GM12878 (cell line): Measurements from ENCODE around the gene ADGRG7. TPM values are rescaled to one million over a fixed set of nuclear protein-coding genes. Genes with fewer than 3 reads are reported as not detected.

ENCODE experiments used
- ATAC-seq: fragments of 200-7000 bp; cut with Tn5 transposase; 3 replicates; pipeline ENCODE4 v1.9.1; 2020; ENCODE audit warnings: mild to moderate bottlenecking, moderate library complexity
- BruUV-seq: library from RNA; stranded (reverse); fragments of 400-500 nt; replicated peaks from 2 replicates; lab custom pipeline; 2021; lab: Mats Ljungman, UMichigan
- CTCF ChIA-PET: fragments of 300-600 bp; sonication (Branson Sonifier 250); formaldehyde crosslinking; extraction: SDS; loops from one replicate; lab custom pipeline; 2021; ENCODE audit warnings: inconsistent platforms; lab: Yijun Ruan, JAX
- POLR2A ChIA-PET: fragments of 350-600 bp; formaldehyde crosslinking; extraction: SDS; loops from one replicate; lab custom pipeline; 2021; ENCODE audit warnings: inconsistent platforms; lab: Charles Lee
- RAD21 ChIA-PET: fragments of 300-600 bp; sonication (Branson Sonifier 250); formaldehyde crosslinking; loops from one replicate; lab custom pipeline; 2023; ENCODE audit warnings: antibody characterized with exemption; ENCODE audit not compliant: unreplicated experiment; lab: Charles Lee
- SMC1A ChIA-PET: fragments of 300-600 bp; sonication (Branson Sonifier 250); formaldehyde crosslinking; loops from one replicate; lab custom pipeline; 2023; ENCODE audit not compliant: unreplicated experiment, uncharacterized antibody; lab: Charles Lee
- DNase-seq: peaks from one replicate; pipeline ENCODE4 v3.0.0-alpha.2; 2011; ENCODE audit warnings: low read depth, low spot score
- FAIRE-seq: peaks from 3 replicates; lab custom pipeline; 2011; peaks lifted over from hg19 to GRCh38; lab: Jason Lieb, UNC
- H2AFZ ChIP-seq: 2 replicates; pipeline ENCODE4 v1.6.0; 2011; ENCODE audit warnings: low read depth, low read length, control low read depth; ENCODE audit not compliant: control insufficient read depth
- H3K27ac ChIP-seq: 2 replicates; pipeline ENCODE4 v1.5.1; 2011; ENCODE audit warnings: control low read depth; ENCODE audit not compliant: control insufficient read depth, insufficient read depth
- H3K27me3 ChIP-seq, 2 experiments: replicated peaks in 1 of 2; 2 replicates each; pipeline versions ENCODE4 v1.6.0 to v1.6.1; 2011; ENCODE audit warnings: low read length in 1 of 2; ENCODE audit not compliant: control insufficient read depth in 2 of 2, insufficient read depth in 2 of 2
- H3K36me3 ChIP-seq, 2 experiments: 2 replicates each; pipeline ENCODE4 v1.5.1; 2011; ENCODE audit warnings: low read length in 1 of 2; ENCODE audit not compliant: control insufficient read depth in 2 of 2, insufficient read depth in 2 of 2
- H3K4me1 ChIP-seq: 2 replicates; pipeline ENCODE4 v1.6.1; 2011; ENCODE audit warnings: mild to moderate bottlenecking, low read length, moderate library complexity, mixed read lengths; ENCODE audit not compliant: control insufficient read depth, insufficient read depth
- H3K4me2 ChIP-seq: 2 replicates; pipeline ENCODE4 v1.6.0; 2011; ENCODE audit warnings: control low read depth; ENCODE audit not compliant: control insufficient read depth, insufficient read depth
- H3K4me3 ChIP-seq: fragments of 200-600 bp; sonication (generic); 2 replicates; pipeline ENCODE4 v1.5.1; 2016
- H3K79me2 ChIP-seq: 2 replicates; pipeline ENCODE4 v1.6.0; 2011; ENCODE audit warnings: low read length; ENCODE audit not compliant: control insufficient read depth, insufficient read depth
- H3K9ac ChIP-seq: 2 replicates; pipeline ENCODE4 v1.8.0; 2011; ENCODE audit warnings: low read length, control low read depth, mixed read lengths; ENCODE audit not compliant: control insufficient read depth, insufficient read depth
- H3K9me3 ChIP-seq: replicated peaks from 3 replicates; pipeline ENCODE4 v1.5.1; 2011; ENCODE audit warnings: mild to moderate bottlenecking, low read length; ENCODE audit not compliant: control insufficient read depth, insufficient read depth
- H4K20me1 ChIP-seq: 2 replicates; pipeline ENCODE4 v1.6.0; 2011; ENCODE audit not compliant: control insufficient read depth, insufficient read depth
- BHLHE40 ChIP-seq, 2 experiments: fragments of 450-650 bp in 1 of 2; IDR thresholded peaks; 2 replicates each; pipeline ENCODE4 v1.6.1; 2011 to 2017; ENCODE audit warnings: low read depth in 2 of 2, borderline replicate concordance in 1 of 2, improper control_type of control experiment in 1 of 2, low read length in 1 of 2, mild to moderate bottlenecking in 1 of 2
- CEBPB ChIP-seq, 2 experiments: fragments of 150-350 bp in 1 of 2; IDR thresholded peaks; 2 replicates each; pipeline ENCODE4 v1.6.1; 2012 to 2014; ENCODE audit warnings: low read depth in 2 of 2, low read length in 2 of 2, borderline replicate concordance in 1 of 2, inconsistent platforms in 1 of 2
- CHD2 ChIP-seq: IDR thresholded peaks from 2 replicates; pipeline ENCODE4 v1.6.1; 2011; ENCODE audit warnings: low read depth, low read length, improper control_type of control experiment, borderline replicate concordance
- MYC ChIP-seq: IDR thresholded peaks from 2 replicates; pipeline ENCODE4 v1.6.1; 2011; ENCODE audit warnings: mild to moderate bottlenecking, low read length, moderate library complexity, inconsistent platforms; ENCODE audit not compliant: insufficient read depth, insufficient replicate concordance, insufficient read length, severe bottlenecking
- RFX5 ChIP-seq: IDR thresholded peaks from 2 replicates; pipeline ENCODE4 v1.6.1; 2011; ENCODE audit warnings: low read depth, low read length, improper control_type of control experiment
- RUNX3 ChIP-seq: IDR thresholded peaks from 2 replicates; pipeline ENCODE4 v1.6.1; 2012; ENCODE audit warnings: low read length, inconsistent platforms
- SIN3A ChIP-seq: IDR thresholded peaks from 2 replicates; pipeline ENCODE4 v1.6.1; 2012; ENCODE audit warnings: low read depth, low read length, improper control_type of control experiment
- YY1 ChIP-seq: IDR thresholded peaks from 2 replicates; pipeline ENCODE4 v1.6.1; 2011; ENCODE audit warnings: low read depth, mild to moderate bottlenecking, low read length
- WGBS: methylation state at CpG from one replicate; pipeline ENCODE4 v1.1.6; 2016; ENCODE audit warnings: low lambda C conversion rate; ENCODE audit not compliant: insufficient replicate concordance, insufficient coverage; ENCODE audit errors: missing lambda C conversion rate; 5-methylcytosine and 5-hydroxymethylcytosine counted together
- in situ Hi-C: fragments of 300-500 bp; cut with MboI; formaldehyde crosslinking; loops from 9 replicates; pipeline ENCODE4 v1.14.3; 2018; ENCODE audit warnings: mixed read lengths
- intact Hi-C: fragments of 100-400 bp; cut with micrococcal nuclease; formaldehyde crosslinking; loops from one replicate; pipeline ENCODE4 v1.14.2; 2022; ENCODE audit not compliant: unreplicated experiment
- polyA plus RNA-seq, 11 experiments: library from polyadenylated mRNA; depleted of rRNA in 4 of 11; unstranded in 6 of 11; stranded (reverse) in 5 of 11; fragments of >200 nt; fragmentation: Nextera tagmentation in 4 of 11; fragmentation: Illumina TruSeq in 1 of 11; extraction: Ambion mirVana in 4 of 11; extraction: Trizol in 1 of 11; gene quantifications; 1 replicate in 1 of 11; 2 replicates in 10 of 11; pipeline versions ENCODE4 v1.2.1 to v1.2.3, GENCODE V29; 2011 to 2016; ENCODE audit warnings: inconsistent platforms in 2 of 11, missing spikeins in 2 of 11, low read depth in 1 of 11
- total RNA-seq, 4 experiments: library from RNA; depleted of rRNA in 3 of 4; stranded (reverse); fragments of >200 nt in 3 of 4; fragmentation: Illumina TruSeq in 1 of 4; extraction: Trizol in 1 of 4; gene quantifications; 2 replicates each; pipeline versions ENCODE4 v1.2.1 to v1.2.3, GENCODE V29; 2013 to 2021
- TF ChIP-seq, protein P1 (sequence below): IDR thresholded peaks from 2 replicates; pipeline ENCODE4 v1.6.1; 2012; ENCODE audit warnings: low read depth, low read length, improper control_type of control experiment
- TF ChIP-seq, protein P2 (sequence below): IDR thresholded peaks from 2 replicates; pipeline ENCODE4 v1.6.1; 2011; ENCODE audit warnings: low read depth, low read length, improper control_type of control experiment, borderline replicate concordance
- TF ChIP-seq, protein P3 (sequence below): fragments of 450-650 bp; IDR thresholded peaks from 2 replicates; pipeline ENCODE4 v1.6.1; 2017; ENCODE audit warnings: mild to moderate bottlenecking, moderate library complexity
- TF ChIP-seq, protein P4 (sequence below): fragments of 450-650 bp; IDR thresholded peaks from 2 replicates; pipeline ENCODE4 v1.6.1; 2017; ENCODE audit warnings: mild to moderate bottlenecking, moderate library complexity

ADGRG7 gene
- total and polyA plus RNA-seq, 10 of the 15 experiments (the other 5 are each of a cell fraction or from before 2014, with no cell fraction given): 0.02 to 0.21 (median 0.14) TPM; not detected in 7

DNA sequence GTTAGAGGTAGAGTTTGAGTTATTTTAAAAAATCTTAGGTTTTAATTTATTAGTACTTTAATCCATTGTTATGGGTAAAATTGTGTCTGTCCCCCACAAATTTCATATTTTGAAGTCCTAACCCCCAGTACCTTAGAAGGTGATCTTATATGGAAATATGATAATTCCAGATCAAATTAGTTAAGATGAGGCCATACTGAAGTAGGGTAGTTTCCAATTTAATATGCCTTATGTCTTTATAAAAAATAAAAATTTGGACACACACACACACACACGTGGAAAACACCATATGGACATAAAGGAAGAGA lies 18.6 kb upstream of the ADGRG7 start:
- WGBS: 6% methylated on average over 1 of the region's 1 CpG
- RAD21 ChIA-PET: interaction anchor here (0.8 to 9.5 kb wide), 9 partner anchors 10 to 748 kb away, joined by 3 to 231 read pairs (median 7); no protein-coding TSS in a partner anchor
- SMC1A ChIA-PET: interaction anchor here (0.6 to 7.1 kb wide), 14 partner anchors 10 to 274 kb away, joined by 3 to 279 read pairs (median 6); no protein-coding TSS in a partner anchor
- no peak for FAIRE-seq
- no peaks in the 10 kb centered on the region for H3K27me3 ChIP-seq
- no peaks in the 10 kb centered on the region for H3K79me2 ChIP-seq
- H3K4me3 ChIP-seq: no peak overlapping the region
- no peak overlapping the region for H3K27ac ChIP-seq
- no peak for DNase-seq
- in situ Hi-C loops (loop anchor here (5.0 to 10.0 kb wide), 3 partner anchors 128 to 756 kb away; no protein-coding TSS in a partner anchor), intact Hi-C loops (loop anchor here (1.0 to 5.0 kb wide), 6 partner anchors 44 to 792 kb away; partner anchors contain the start of genes LNP1 and TOMM70)
- no peaks in the 10 kb centered on the region; the same call in 1 of the 3 replicates for H3K9me3 ChIP-seq
- no peak overlapping the region for H2AFZ ChIP-seq
- no peaks in the 10 kb centered on the region for H4K20me1 ChIP-seq
- no peak overlapping the region for H3K4me2 ChIP-seq
- H3K4me1 ChIP-seq: no peaks in the 10 kb centered on the region
- H3K36me3 ChIP-seq: no peaks in the 10 kb centered on the region
- POLR2A ChIA-PET: interaction anchor here (0.8 kb wide), 1 partner anchor 128 kb away, joined by 3 read pairs; no protein-coding TSS in a partner anchor
- no peak for ATAC-seq
- H3K9ac ChIP-seq: no peak overlapping the region
- CTCF ChIA-PET: interaction anchor here (0.5 to 15.4 kb wide), 24 partner anchors 12 to 761 kb away, joined by 3 to 462 read pairs (median 4); partner anchors contain the start of gene TMEM45A
- no TSS peak for BruUV-seq
- TF ChIP-seq RUNX3 (no peak), MYC (no peak), SIN3A (no peak), BHLHE40 (IDR thresholded peaks at IDR 0.05; ENCODE audit: borderline replicate concordance in 1 of 2, low read depth in 2 of 2, low read length in 1 of 2) (no peak), CHD2 (no peak), YY1 (no peak), RFX5 (no peak), CEBPB (IDR thresholded peaks at IDR 0.05; ENCODE audit: borderline replicate concordance in 1 of 2, low read depth in 2 of 2, low read length in 2 of 2) (no peak)
- TF ChIP-seq, protein P1, sequence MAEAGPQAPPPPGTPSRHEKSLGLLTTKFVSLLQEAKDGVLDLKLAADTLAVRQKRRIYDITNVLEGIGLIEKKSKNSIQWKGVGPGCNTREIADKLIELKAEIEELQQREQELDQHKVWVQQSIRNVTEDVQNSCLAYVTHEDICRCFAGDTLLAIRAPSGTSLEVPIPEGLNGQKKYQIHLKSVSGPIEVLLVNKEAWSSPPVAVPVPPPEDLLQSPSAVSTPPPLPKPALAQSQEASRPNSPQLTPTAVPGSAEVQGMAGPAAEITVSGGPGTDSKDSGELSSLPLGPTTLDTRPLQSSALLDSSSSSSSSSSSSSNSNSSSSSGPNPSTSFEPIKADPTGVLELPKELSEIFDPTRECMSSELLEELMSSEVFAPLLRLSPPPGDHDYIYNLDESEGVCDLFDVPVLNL: no peak
- TF ChIP-seq, protein P2, sequence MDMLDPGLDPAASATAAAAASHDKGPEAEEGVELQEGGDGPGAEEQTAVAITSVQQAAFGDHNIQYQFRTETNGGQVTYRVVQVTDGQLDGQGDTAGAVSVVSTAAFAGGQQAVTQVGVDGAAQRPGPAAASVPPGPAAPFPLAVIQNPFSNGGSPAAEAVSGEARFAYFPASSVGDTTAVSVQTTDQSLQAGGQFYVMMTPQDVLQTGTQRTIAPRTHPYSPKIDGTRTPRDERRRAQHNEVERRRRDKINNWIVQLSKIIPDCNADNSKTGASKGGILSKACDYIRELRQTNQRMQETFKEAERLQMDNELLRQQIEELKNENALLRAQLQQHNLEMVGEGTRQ: no peak
- TF ChIP-seq, protein P3, sequence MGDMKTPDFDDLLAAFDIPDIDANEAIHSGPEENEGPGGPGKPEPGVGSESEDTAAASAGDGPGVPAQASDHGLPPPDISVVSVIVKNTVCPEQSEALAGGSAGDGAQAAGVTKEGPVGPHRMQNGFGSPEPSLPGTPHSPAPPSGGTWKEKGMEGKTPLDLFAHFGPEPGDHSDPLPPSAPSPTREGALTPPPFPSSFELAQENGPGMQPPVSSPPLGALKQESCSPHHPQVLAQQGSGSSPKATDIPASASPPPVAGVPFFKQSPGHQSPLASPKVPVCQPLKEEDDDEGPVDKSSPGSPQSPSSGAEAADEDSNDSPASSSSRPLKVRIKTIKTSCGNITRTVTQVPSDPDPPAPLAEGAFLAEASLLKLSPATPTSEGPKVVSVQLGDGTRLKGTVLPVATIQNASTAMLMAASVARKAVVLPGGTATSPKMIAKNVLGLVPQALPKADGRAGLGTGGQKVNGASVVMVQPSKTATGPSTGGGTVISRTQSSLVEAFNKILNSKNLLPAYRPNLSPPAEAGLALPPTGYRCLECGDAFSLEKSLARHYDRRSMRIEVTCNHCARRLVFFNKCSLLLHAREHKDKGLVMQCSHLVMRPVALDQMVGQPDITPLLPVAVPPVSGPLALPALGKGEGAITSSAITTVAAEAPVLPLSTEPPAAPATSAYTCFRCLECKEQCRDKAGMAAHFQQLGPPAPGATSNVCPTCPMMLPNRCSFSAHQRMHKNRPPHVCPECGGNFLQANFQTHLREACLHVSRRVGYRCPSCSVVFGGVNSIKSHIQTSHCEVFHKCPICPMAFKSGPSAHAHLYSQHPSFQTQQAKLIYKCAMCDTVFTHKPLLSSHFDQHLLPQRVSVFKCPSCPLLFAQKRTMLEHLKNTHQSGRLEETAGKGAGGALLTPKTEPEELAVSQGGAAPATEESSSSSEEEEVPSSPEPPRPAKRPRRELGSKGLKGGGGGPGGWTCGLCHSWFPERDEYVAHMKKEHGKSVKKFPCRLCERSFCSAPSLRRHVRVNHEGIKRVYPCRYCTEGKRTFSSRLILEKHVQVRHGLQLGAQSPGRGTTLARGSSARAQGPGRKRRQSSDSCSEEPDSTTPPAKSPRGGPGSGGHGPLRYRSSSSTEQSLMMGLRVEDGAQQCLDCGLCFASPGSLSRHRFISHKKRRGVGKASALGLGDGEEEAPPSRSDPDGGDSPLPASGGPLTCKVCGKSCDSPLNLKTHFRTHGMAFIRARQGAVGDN: no peak
- TF ChIP-seq, protein P4, sequence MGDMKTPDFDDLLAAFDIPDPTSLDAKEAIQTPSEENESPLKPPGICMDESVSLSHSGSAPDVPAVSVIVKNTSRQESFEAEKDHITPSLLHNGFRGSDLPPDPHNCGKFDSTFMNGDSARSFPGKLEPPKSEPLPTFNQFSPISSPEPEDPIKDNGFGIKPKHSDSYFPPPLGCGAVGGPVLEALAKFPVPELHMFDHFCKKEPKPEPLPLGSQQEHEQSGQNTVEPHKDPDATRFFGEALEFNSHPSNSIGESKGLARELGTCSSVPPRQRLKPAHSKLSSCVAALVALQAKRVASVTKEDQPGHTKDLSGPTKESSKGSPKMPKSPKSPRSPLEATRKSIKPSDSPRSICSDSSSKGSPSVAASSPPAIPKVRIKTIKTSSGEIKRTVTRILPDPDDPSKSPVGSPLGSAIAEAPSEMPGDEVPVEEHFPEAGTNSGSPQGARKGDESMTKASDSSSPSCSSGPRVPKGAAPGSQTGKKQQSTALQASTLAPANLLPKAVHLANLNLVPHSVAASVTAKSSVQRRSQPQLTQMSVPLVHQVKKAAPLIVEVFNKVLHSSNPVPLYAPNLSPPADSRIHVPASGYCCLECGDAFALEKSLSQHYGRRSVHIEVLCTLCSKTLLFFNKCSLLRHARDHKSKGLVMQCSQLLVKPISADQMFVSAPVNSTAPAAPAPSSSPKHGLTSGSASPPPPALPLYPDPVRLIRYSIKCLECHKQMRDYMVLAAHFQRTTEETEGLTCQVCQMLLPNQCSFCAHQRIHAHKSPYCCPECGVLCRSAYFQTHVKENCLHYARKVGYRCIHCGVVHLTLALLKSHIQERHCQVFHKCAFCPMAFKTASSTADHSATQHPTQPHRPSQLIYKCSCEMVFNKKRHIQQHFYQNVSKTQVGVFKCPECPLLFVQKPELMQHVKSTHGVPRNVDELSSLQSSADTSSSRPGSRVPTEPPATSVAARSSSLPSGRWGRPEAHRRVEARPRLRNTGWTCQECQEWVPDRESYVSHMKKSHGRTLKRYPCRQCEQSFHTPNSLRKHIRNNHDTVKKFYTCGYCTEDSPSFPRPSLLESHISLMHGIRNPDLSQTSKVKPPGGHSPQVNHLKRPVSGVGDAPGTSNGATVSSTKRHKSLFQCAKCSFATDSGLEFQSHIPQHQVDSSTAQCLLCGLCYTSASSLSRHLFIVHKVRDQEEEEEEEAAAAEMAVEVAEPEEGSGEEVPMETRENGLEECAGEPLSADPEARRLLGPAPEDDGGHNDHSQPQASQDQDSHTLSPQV: no peak
